GM19438 (cell line): ENCODE results near the gene CA5A.

Source experiments
- ATAC-seq: cut with Tn5 transposase; IDR thresholded peaks from one replicate; pipeline ENCODE4 v1.9.1; 2021; ENCODE audit warnings: low read depth; ENCODE audit not compliant: unreplicated experiment

CA5A gene

GRCh38 chr16:87842209-87842869 is 94.0 kb downstream of the CA5A start:
- ATAC-seq = no peak

- ATAC-seq = no peak
These were observed 94.8 kb downstream of the CA5A start for GRCh38 chr16:87841340-87842208.

- ATAC-seq = no peak
These were observed 95.9 kb downstream of the CA5A start for GRCh38 chr16:87840271-87840978.

- no peak for ATAC-seq
These were observed 96.6 kb downstream of the CA5A start for GRCh38 chr16:87839542-87840270.

GRCh38 chr16:87838643-87839541 is 97.4 kb downstream of the CA5A start:
- no peak for ATAC-seq
